GM19239 (cell line): Measurements from ENCODE around the gene NKAIN2.
"Not testable (repeated sequence)": the region's sequence is repeated elsewhere in the genome, so short reads cannot be mapped to it uniquely, and the experiment has no call there.

ENCODE experiments used
- DNase-seq: peaks from one replicate; pipeline ENCODE4 v3.0.0; 2011; ENCODE audit warnings: low spot score; ENCODE audit not compliant: insufficient read length
- FAIRE-seq: peaks from 2 replicates; lab custom pipeline; 2011; peaks lifted over from hg19 to GRCh38; lab: Jason Lieb, UNC

NKAIN2 gene

DNA sequence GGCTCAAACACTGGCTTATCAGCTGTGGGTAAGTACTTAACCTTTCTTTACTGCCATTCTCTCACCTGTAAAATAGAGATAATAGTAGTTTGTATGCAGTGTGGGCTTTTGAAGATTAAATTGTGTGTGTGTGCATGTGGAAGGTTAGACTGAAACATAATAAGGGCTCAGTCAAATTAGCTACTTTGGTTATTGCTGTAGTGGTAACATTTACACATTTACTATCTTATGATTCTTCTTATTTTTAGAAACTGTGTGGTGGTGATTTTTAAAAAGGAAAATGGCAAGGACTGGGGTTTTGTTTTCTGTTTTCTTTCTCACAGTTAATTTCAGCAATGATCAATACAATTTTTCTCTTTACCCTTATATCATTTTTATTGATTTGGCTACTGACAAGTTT is 206.9 kb downstream of the NKAIN2 start:
- DNase-seq (no peak), FAIRE-seq (no peak)

- FAIRE-seq (no peak), DNase-seq (no peak)
Observed at GRCh38 chr6:124011180-124011579, 207.5 kb downstream of the NKAIN2 start.

DNA sequence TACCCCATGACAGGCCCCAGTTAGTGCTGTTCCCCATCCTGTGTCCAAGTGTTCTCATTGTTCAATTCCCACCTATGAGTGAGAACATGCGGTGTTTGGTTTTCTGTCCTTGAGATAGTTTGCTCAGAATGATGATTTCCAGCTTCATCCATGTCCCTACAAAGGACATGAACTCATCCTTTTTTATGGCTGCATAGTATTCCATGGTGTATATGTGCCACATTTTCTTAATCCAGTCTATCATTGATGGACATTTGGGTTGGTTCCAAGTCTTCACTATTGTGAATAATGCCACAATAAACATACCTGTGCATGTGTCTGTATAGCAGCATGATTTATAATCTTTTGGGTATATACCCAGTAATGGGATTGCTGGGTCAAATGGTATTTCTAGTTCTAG is 218.4 kb downstream of the NKAIN2 start:
- DNase-seq, FAIRE-seq: not testable (repeated sequence)

DNA sequence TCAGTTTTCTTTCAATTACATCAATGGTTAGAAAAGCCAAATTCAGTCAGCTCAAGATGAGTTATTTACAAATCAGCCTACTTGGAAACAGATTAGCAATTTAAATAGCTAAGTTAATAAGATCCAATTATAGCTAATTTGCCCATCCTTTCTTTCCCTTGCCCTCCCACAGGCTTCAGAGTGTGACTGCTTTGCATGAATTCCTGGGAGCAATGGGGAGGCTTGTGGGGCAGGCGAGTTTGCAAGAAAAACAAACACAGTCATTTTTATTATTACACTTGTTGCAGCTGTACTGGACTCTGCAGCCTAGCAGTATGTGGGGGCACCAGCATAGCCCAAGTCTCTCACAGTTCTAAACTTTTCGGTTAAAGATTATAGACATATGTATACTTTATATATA is 219.0 kb downstream of the NKAIN2 start:
- FAIRE-seq (no peak), DNase-seq (no peak)

DNA sequence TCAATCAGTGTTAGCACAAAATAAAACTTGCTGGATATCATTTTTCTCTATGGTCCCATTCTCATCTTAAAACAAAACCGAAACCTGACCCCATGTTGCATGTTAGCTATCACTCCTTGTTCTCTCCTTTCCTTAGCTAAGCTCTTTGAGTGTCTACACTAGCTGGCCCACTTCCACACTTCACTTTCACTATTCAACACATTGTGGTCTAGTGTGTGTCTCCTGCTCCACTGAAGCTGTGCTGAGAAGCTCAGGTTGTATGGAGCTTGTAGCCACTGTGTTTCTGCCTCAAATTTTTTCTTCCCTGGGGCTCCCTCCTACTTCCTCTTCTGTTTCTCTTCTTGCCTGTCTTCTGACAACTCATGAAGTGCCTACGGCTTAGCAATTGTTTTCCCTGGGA is 223.0 kb downstream of the NKAIN2 start:
- FAIRE-seq, result no peak

GRCh38 chr6:124027392-124027791 is 223.7 kb downstream of the NKAIN2 start:
- FAIRE-seq, result no peak
- DNase-seq, result no peak

More for the DNA sequence above, 223.0 kb downstream of the NKAIN2 start:
- no peak for DNase-seq

DNA sequence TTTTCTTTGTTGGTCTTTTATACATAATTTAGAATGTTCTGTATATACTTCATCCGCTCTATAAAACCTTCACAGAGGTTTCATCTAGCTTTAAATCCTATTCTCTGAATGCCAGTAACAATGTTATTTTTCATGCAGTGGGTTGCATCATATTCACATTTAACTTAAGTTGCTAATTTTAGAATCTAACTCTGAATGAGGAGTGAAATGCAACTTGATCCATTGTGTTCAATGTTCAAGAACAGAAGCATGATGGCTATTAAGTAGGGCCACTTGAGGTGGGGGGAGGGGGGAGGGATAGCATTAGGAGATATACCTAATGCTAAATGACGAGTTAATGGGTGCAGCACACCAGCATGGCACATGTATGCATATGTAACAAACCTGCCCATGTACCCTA is 224.5 kb downstream of the NKAIN2 start:
- no peak for DNase-seq
- FAIRE-seq, result no peak

DNA sequence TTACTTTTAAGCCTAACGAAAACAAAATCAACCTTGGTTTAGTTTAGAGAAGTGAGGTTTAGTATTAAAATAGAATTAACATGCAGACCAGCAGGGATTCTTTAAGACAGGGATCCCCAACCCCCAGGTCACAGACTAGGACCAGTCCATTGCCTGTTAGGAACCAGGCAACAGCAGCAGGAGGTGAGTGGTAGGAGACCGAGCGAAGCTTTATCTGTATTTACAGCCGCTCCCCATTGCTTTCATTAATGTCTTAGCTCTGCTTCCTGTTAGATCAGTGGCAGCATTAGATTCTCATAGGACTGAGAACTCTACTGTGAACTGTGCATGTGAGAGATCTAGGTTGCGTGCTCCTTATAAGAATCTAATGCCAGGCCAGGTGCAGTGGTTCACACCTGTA is 225.9 kb downstream of the NKAIN2 start:
- DNase-seq (no peak), FAIRE-seq (no peak)

DNA sequence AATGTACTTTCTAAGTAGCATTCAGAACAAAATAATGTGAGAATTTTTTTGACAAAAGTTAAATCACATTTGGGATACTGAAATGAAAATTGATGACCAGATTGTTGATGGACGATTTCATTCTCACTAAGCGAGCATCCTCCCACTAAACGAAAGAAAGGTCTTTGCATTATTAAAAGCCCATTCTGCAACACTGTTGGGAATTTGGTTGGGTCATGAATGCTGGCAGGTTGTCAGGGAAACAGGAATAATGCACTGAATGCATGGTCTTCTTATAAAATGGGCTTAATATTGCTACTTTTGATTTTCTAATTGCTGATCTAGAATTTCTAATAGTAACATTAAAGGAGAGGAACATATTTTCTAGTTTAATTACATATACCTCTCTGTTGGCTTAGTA is 229.8 kb downstream of the NKAIN2 start:
- FAIRE-seq (no peak), DNase-seq (no peak)

DNA sequence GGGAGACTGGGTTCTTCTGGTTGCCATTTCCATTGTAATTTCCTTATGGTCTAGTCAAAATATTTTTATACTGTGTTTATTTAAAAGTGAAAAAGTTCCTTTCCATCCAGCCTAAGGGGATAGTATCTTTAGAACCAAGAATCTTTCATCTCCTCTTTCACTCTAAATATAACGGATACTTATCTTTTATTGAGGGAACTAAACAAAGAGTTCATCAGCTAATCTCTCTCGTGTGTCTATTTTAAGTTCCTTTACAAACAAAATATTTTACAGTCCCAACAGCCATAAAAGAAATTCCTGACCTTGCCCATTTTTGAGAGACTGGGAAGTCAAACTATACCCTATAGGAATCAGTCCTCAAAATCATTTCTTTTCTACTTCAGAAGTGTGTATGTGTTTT is 232.7 kb downstream of the NKAIN2 start:
- no peak for DNase-seq

GRCh38 chr6:124040655-124041054 is 237.0 kb downstream of the NKAIN2 start:
- FAIRE-seq, result no peak

More for the DNA sequence above, 232.7 kb downstream of the NKAIN2 start:
- no peak for FAIRE-seq

GRCh38 chr6:124052120-124052519 is 248.5 kb downstream of the NKAIN2 start:
- FAIRE-seq, result no peak
- DNase-seq, result no peak

More at GRCh38 chr6:124040655-124041054, 237.0 kb downstream of the NKAIN2 start:
- no peak for DNase-seq

DNA sequence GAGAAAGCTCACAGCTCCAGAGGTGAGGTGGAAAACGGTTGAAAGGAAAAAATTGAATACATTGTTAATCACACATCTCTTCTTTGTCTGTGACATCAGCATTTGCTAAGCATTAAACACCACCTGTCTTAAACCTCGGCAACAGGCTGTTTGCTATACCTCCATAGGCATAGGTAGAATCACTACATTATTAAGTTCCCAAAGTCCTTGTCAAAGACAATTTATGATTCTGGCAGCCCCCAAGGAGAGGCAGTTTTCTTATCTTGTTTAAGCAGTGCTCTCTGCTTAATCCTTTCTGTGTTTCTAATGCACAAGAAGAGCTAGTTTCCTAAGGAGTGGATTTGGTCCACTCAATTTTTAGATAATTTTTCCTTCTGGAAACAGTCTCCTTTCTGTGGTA is 249.7 kb downstream of the NKAIN2 start:
- FAIRE-seq (no peak), DNase-seq (no peak)

- DNase-seq (no peak), FAIRE-seq (no peak)
Observed at GRCh38 chr6:124054034-124054433, 250.4 kb downstream of the NKAIN2 start.

- DNase-seq (no peak), FAIRE-seq (no peak)
Observed at GRCh38 chr6:124055395-124055794, 251.7 kb downstream of the NKAIN2 start.

- FAIRE-seq, result no peak
- DNase-seq, result no peak
Observed at GRCh38 chr6:124055963-124056362, 252.3 kb downstream of the NKAIN2 start.

DNA sequence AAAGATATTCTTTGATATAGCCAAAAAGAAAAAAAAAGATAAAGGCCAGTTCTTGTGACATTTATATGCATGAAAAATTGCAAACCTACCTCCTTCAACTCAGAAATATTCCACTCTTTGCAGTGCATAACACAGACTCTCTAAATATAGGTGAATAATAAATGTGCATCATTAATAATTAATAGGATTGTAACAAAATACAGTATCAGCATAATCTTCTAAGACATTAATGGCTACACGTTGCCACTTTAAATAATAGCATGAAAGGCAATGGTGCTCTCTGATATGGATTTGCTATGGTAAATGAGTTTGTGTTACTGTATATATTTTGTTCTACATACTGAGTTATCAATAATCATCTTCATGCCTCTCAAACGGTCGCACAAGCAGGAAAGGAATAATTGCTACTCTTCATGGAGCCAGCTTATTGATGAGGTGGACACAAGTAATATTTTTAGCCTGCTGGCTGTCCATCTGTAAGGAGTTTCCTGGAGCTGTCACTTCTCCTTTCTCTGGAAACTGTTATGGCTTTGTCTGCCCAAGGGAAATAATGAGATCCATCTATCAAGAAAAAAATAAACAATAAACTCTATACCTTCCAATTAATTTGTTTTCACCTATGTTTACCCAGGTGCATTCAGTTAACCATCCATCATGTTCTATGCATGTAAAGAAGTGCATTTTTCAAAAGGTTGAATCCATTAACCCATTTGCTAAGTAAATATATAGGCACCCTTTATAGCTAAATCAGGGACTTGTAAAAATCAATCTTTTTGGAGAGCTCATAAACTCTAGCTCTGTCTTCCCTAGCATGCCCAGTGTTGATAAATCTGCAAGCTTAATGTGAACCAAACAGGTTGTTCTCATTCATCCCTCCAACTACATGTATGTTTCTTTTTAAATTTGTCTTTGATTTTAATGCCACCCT is 253.0 kb downstream of the NKAIN2 start:
- FAIRE-seq (no peak), DNase-seq (no peak)

DNA sequence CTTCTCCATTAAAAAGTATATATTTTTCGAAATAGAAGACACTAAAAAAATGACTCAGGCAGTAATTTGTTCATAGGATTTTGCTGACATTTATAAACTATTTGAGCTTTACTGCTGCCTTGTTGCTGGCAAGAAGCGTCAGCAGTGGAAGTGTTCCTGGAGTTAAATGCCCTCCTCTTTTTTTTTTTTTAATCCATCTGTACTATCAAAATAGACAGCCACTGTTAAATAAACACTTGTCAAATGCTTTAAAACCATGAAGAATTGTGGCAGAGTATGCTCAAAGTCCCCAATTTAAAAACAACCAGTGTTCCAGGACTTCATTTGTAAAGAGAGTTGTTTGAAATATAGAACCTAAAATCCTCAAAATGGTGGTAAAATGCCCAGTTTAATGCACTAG is 253.8 kb downstream of the NKAIN2 start:
- FAIRE-seq (no peak), DNase-seq (no peak)

DNA sequence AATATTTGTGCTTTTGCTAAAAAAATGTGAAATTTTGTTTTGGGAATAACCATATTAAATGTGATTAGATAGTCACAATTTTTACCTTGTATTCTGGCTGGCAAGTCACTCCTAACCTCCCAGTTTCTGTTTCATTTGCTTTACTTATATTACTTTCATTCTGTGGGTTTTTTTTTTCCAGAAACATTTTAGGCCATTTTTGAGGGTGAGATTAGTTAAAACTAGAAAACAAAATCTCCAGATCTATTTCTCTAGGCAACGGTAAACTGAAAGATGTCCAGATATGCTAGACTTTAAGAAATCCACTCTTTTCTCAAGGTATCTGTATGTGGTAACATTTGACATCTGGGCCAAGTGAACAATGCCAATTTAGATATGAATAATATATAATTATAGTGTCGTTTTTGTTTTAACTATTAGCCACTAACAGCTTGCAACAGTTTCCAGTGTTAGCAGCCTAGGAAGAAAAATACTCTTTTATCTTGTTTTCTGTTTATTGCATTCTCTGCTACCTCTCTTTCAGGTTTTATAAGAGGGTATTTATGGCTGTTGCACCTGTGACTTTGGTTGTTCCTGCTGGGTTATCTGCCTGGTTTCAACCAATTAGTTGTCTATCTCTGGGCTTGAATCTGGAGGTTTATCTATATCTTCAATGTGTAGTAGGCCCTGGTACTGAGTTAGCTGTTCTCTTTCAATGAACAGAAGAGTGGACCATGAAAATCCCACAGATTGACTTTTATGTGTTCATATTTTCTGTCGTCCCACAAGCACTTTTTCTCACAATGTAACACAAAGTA is 260.9 kb downstream of the NKAIN2 start:
- no peak for DNase-seq
- FAIRE-seq, result no peak

DNA sequence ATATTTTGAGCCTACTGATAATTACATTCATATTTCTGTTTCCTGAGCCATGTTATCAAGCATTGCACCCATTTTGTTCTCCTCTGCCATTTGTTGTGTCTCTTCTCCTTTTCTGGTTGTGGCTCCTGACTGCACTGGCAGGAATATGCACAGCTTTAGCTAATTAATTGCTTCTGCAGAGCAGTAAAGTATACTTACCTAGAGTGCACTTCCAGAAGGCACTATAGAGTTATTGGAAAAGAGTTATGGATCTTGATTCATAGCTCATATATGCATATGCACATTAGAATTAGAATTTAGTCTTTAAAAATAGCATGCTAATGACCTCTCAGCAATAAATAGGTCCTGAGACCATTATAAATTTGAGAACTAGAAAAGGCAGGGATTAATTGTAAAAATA is 262.6 kb downstream of the NKAIN2 start:
- no peak for FAIRE-seq
- DNase-seq, result no peak

GRCh38 chr6:124066946-124067552 is 263.4 kb downstream of the NKAIN2 start:
- FAIRE-seq (no peak), DNase-seq (no peak)
